Spinal cord (tissue), 10 donors: Measurements from ENCODE around the gene PCSK2. TPM values are rescaled to one million over a fixed set of nuclear protein-coding genes. Genes with fewer than 3 reads are reported as not detected.

ENCODE experiments used
- DNase-seq, 6 donors: peaks; one replicate each; pipeline versions ENCODE4 v3.0.0 to v3.0.0-alpha.2; 2013 to 2015; ENCODE audit warnings: low spot score in 6 of 6, low read depth in 4 of 6
- H3K27ac ChIP-seq: one replicate; pipeline ENCODE4 v1.5.1; 2013; ENCODE audit warnings: low read depth, low read length, control low read depth
- H3K27me3 ChIP-seq: one replicate; pipeline ENCODE4 v1.6.1; 2013; ENCODE audit warnings: low read length; ENCODE audit not compliant: control insufficient read depth, insufficient read depth
- H3K36me3 ChIP-seq: one replicate; pipeline ENCODE4 v1.6.1; 2013; ENCODE audit warnings: low read length; ENCODE audit not compliant: control insufficient read depth, insufficient read depth
- H3K4me1 ChIP-seq: one replicate; pipeline ENCODE4 v1.6.1; 2013; ENCODE audit warnings: low read length; ENCODE audit not compliant: control insufficient read depth, insufficient read depth
- H3K4me3 ChIP-seq: one replicate; pipeline ENCODE4 v1.5.1; 2013; ENCODE audit warnings: low read depth, low read length, control low read depth
- H3K9me3 ChIP-seq: one replicate; pipeline ENCODE4 v1.6.1; 2013; ENCODE audit warnings: low read length; ENCODE audit not compliant: control insufficient read depth, insufficient read depth
- WGBS: methylation state at CpG from one replicate; pipeline ENCODE4 v1.1.5; 2013; ENCODE audit warnings: missing lambda C conversion rate; ENCODE audit not compliant: insufficient coverage; 5-methylcytosine and 5-hydroxymethylcytosine counted together
- polyA plus RNA-seq, 2 donors: library from polyadenylated mRNA; unstranded; fragments of 120-200 nt; gene quantifications; one replicate each; pipeline ENCODE4 v1.2.1, GENCODE V29; 2013; ENCODE audit not compliant: insufficient read length in 2 of 2
- total RNA-seq, 2 donors: library from RNA; depleted of rRNA in 1 of 2; stranded (reverse); fragments of 120-200 nt in 1 of 2; fragments of >200 nt in 1 of 2; gene quantifications; one replicate each; pipeline versions ENCODE4 v1.2.3 to v1.2.4, GENCODE V29; 2013 to 2014
- donor health status: healthy.

PCSK2 gene
- total and polyA plus RNA-seq, 4 donors, result 6.6 to 28.0 (median 23.6) TPM

DNA sequence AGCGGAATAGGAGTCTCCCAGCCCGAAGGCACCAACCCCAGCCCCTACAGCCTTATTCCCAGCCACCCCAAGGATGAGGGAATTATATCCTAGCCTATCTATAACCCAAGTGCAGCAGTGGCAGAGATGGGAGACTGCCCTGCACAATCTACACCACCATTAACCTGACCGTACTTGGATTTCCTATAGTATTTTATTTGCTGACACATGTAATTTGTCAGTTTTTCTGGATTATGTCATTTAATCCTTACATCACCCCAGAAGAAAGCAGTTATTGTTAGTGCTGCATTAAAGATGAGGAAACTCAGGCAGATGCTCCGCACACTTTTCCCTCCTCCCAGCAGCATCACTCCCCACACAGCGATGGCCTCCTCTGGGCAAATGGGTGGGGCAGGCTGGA is 298.3 kb downstream of the PCSK2 start:
- no peak overlapping the region for H3K4me3 ChIP-seq
- no peak for DNase-seq
- peaks cover 2% of the 10 kb centered on the region for H3K27me3 ChIP-seq
- H3K4me1 ChIP-seq, result no peaks in the 10 kb centered on the region
- no peaks in the 10 kb centered on the region for H3K9me3 ChIP-seq
- H3K27ac ChIP-seq, result no peak overlapping the region
- H3K36me3 ChIP-seq, result no peaks in the 10 kb centered on the region
- WGBS, result 100% methylated on average over 2 of the region's 5 CpGs

DNA sequence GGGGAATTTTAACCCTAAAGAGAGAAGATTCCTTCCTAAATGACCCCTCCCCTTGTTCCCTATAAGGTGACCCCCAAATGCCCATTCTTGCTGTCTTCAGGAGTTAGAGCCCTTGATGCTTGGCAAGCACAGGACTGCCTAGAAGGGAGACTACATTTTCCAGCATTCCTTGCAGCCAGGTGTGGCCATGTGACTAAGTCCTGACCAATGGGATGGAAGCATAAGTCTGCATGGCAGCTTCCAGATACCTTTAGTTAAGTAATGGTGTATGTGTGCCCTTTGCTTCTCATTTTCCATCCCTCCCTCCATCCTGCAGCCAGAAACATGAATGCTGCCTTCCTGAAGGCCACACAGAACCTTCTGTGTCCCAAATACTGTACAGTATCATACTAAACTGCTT is 298.8 kb downstream of the PCSK2 start:
- H3K36me3 ChIP-seq, result no peaks in the 10 kb centered on the region
- peaks cover 1% of the 10 kb centered on the region for H3K4me1 ChIP-seq
- peak in 2 of 6 donors; percentile 26 to 88 for DNase-seq

DNA sequence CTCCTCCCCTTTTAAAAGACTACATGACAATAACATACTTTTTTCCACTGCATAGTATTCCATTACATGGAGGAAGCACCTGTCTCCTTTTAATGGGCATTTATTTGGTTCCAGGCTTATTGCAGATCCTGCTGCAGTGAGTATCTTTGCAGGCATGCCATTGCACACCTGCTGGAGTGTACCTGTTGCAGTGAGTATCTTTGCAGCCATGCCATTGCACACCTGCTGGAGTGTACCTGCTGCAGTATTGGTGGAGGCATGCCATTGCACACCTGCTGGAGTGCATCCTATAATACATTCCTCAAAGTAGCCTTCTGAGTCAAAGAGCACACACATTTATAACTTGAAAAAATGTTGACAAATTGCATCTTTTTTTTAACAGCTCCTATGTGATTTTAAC is 302.7 kb downstream of the PCSK2 start:
- H3K36me3 ChIP-seq, result no peaks in the 10 kb centered on the region
- H3K4me3 ChIP-seq, result no peak overlapping the region
- no peak for DNase-seq
- peaks cover 10% of the 10 kb centered on the region for H3K4me1 ChIP-seq
- H3K27ac ChIP-seq, result no peak overlapping the region
- H3K27me3 ChIP-seq, result peaks cover 2% of the 10 kb centered on the region
- no peaks in the 10 kb centered on the region for H3K9me3 ChIP-seq

More for the DNA sequence above, 298.8 kb downstream of the PCSK2 start:
- Histone ChIP-seq H3K27ac (no peak overlapping the region), H3K9me3 (no peaks in the 10 kb centered on the region), H3K27me3 (peaks cover 2% of the 10 kb centered on the region), H3K4me3 (no peak overlapping the region)

DNA sequence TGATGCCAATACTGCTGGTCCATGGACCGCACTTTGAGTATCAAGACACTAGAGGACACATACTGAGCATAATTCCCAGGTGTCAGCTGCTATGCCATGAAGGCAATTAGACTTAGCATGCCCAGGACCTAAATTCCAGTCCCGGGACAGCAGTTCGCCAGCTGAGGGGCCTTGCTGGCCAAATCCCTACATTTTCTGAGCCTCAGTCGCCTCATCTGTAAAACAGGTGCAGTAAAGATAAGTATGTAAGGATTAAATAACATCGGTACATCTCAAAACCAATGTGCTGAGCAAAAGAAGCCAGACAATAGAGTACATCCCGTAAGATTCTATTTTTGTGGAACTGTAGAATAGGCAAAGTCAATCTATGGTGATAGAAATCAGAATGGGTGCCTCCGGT is 303.3 kb downstream of the PCSK2 start:
- 87% methylated on average over 5 of the region's 7 CpGs for WGBS
- Histone ChIP-seq H3K9me3 (no peaks in the 10 kb centered on the region), H3K27me3 (peaks cover 2% of the 10 kb centered on the region), H3K4me3 (no peak overlapping the region), H3K36me3 (no peaks in the 10 kb centered on the region), H3K27ac (no peak overlapping the region), H3K4me1 (peaks cover 10% of the 10 kb centered on the region)
- DNase-seq, result no peak

DNA sequence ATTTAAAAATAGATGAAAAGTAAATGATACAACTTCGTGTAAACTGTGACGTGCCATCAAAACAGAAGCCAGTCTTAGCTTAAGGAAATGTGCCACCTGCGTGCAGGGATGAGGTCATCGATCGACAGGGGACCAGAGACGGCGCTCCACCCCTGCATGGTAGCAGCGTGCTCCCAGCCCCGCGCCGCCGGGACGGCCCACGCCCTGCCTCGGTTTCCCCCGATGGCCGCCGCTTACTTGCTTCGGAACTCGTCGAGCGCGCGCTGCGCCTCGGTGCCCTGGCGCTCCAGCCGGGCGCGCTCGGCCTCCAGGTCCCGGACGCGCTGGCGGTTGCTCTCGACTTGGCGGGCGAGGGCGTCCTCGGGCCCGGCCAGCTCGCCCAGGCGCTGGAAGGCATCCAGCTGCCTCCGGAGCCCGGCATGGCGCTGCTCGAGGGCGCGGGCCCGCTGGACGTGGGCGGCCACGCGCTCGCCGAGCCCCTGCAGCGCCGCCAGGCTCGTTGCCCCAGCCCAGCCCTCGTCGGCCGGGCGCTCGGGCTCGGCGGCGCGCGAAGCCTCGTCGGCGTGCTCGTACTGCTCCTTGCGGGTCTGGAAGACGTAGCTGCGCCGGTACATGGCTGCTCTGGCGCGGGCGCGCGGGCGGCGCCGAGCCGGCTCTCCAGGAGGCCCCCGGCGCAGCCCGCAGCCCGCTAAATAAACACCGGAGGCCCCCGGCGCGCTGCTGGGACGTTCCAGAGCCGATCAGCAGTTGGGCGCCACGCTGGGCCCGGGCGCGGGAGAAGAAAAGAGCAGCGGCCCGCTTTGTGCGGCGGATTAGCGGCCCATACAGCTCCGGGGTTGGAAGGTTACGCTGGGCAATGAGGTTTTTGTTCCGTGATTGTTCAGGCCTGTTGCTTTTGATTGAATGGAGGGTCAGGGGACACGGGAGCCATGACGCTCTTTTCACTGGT is 304.1 kb downstream of the PCSK2 start, which contains the start of gene BFSP1:
Gene BFSP1 (minus strand): TSS at position 664 of the 949 bp plus-strand sequence. CDS start 50 bp downstream, at position 614.
- peak in 2 of 6 donors; percentile 78 to 80 for DNase-seq
- H3K4me3 ChIP-seq, result peak within 1 kb of the TSS; percentile 38
- H3K36me3 ChIP-seq, result no peaks in the 10 kb centered on the region
- H3K27me3 ChIP-seq, result peaks cover 2% of the 10 kb centered on the region
- WGBS, result under 1% methylated on average over 111 of the region's 111 CpGs
- no peaks in the 10 kb centered on the region for H3K9me3 ChIP-seq
- peaks cover 10% of the 10 kb centered on the region for H3K4me1 ChIP-seq
- no peak within 1 kb of the TSS for H3K27ac ChIP-seq

DNA sequence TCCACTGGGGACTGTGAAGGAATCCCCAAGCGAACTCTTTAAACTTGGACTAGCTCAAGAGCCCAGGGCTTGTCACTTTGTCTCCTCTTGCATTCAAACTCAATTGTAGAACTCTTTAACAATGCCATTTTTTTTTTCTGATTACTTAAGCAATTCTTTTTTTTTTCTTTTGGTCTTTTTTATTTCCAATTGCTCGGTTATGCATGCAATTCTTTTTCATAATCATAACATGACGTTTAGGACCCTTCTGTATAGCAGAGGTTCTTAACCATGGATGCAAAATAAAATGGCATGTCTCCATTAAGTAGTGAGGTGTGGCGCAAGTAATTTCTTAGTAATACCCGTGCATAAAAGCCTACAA is 304.8 kb downstream of the PCSK2 start:
- peaks cover 2% of the 10 kb centered on the region for H3K27me3 ChIP-seq
- H3K9me3 ChIP-seq, result no peaks in the 10 kb centered on the region
- no peak overlapping the region for H3K27ac ChIP-seq
- H3K36me3 ChIP-seq, result no peaks in the 10 kb centered on the region
- H3K4me1 ChIP-seq, result peaks cover 10% of the 10 kb centered on the region
- DNase-seq, result no peak
- peak overlapping the region; percentile 38 for H3K4me3 ChIP-seq
- whole genome bisulfite sequencing, result 13% methylated on average over 1 of the region's 5 CpGs

DNA sequence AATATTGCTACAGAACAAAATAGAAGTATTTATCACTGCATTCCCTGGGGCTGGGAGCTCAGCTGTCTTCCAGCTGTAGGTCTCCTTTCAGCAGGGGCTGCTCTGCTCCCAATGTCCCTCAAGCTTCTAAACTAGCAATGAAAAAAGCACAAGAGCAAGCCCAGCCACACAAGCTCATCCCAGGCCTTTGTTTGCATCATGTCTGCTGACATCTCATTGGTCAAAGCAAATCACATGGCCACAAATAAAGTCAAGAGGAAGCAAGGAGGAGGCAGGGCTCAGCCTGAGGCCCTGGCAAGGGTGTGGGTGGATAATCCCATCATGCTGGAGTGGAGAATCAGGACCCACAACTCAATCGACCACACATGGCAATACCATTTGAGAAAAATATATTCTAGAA is 306.6 kb downstream of the PCSK2 start:
- H3K27ac ChIP-seq, result no peak overlapping the region
- peaks cover 10% of the 10 kb centered on the region for H3K4me1 ChIP-seq
- no peaks in the 10 kb centered on the region for H3K9me3 ChIP-seq
- H3K4me3 ChIP-seq, result no peak overlapping the region
- H3K36me3 ChIP-seq, result no peaks in the 10 kb centered on the region
- WGBS, result no CpG with 5 or more reads among the region's 1 CpG
- peaks cover 2% of the 10 kb centered on the region for H3K27me3 ChIP-seq
- peak in 2 of 6 donors; percentile 40 to 70 for DNase-seq

DNA sequence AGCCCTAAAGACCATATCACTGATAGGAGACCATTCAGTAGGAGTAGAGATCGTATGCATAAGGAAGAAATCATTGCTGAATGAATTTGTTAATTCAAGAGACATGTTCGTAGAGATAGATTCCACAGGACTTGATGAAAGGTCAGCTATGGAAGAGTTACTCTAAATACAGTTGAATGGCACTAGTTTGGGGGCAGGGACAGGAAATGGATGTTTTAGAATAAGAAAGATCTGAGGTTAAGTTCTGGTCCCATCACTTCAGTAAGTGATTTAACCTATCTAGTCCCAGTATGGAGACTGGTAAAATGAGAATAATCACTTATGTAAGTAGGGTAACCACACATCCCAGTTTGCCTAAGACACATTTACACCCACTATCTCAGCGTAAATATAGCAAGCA is 307.2 kb downstream of the PCSK2 start:
- H3K36me3 ChIP-seq, result no peaks in the 10 kb centered on the region
- WGBS, result 100% methylated on average over 3 of the region's 3 CpGs
- peaks cover 2% of the 10 kb centered on the region for H3K27me3 ChIP-seq
- no peaks in the 10 kb centered on the region for H3K9me3 ChIP-seq
- no peak for DNase-seq
- no peak overlapping the region for H3K27ac ChIP-seq
- H3K4me3 ChIP-seq, result no peak overlapping the region
- peaks cover 10% of the 10 kb centered on the region for H3K4me1 ChIP-seq
